Measurements from ENCODE around the gene CD244. TPM values are rescaled to one million over a fixed set of nuclear protein-coding genes. Genes with fewer than 3 reads are reported as not detected.

The CD244 gene
- total and polyA plus RNA-seq, 2 donors (not counting 3 experiments of a cell fraction or from before 2014, with no cell fraction given), result not detected

DNA sequence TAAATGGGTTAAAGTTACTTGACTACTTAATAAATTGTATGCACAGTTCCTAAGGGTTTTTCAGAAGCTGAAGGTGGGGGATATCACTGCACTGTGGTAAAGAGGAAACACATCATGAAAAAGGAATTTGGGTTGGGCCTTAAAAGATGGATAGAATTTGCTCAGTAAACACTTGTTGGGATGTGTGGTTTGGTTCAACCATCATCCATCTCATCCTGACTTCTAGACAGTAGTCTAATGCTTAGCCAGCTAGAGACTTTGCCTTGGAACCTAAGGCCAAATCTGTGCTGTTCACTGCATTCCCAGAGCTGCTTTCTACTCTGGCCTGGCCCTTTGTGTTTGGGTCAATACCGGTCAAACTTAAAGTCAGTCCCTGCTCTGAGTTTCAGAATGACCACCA, 36.1 kb downstream of the CD244 start:
- intact Hi-C loops (cut with micrococcal nuclease), result no loop called here
- POLR2A ChIA-PET, result no interaction called here

DNA sequence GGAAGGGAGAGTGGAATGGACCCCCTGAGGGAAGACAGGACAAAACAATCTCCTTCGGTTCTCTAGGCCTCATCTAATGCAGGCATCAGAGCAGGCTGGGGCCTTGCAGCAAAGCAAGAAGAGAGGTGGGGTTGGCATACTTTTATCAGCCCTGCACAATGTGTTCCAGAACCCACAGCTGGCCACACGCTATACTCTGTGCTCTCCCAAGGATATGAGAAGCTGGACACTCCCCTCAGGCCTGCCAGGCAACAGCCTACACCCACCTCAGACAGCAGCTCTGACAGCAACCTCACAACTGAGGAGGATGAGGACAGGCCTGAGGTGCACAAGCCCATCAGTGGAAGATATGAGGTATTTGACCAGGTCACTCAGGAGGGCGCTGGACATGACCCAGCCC, 39.4 kb downstream of the CD244 start:
- dilution Hi-C loops (cut with MboI; ENCODE audit: extremely low pct_ligation_motif_present, low sequenced_read_pairs), result no loop called here
- CTCF ChIA-PET, result no interaction called here

More for the DNA sequence above, 36.1 kb downstream of the CD244 start:
- CTCF ChIA-PET, result no interaction called here
- TF ChIP-seq EZH2 (IDR thresholded peaks at IDR 0.05; ENCODE audit: borderline replicate concordance, low read depth, low read length, severe bottlenecking), result no peak
- no peak for TF ChIP-seq FOS (IDR thresholded peaks at IDR 0.05; ENCODE audit: borderline replicate concordance, insufficient read depth, low read length)
- TF ChIP-seq, protein P1, sequence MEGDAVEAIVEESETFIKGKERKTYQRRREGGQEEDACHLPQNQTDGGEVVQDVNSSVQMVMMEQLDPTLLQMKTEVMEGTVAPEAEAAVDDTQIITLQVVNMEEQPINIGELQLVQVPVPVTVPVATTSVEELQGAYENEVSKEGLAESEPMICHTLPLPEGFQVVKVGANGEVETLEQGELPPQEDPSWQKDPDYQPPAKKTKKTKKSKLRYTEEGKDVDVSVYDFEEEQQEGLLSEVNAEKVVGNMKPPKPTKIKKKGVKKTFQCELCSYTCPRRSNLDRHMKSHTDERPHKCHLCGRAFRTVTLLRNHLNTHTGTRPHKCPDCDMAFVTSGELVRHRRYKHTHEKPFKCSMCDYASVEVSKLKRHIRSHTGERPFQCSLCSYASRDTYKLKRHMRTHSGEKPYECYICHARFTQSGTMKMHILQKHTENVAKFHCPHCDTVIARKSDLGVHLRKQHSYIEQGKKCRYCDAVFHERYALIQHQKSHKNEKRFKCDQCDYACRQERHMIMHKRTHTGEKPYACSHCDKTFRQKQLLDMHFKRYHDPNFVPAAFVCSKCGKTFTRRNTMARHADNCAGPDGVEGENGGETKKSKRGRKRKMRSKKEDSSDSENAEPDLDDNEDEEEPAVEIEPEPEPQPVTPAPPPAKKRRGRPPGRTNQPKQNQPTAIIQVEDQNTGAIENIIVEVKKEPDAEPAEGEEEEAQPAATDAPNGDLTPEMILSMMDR (IDR thresholded peaks at IDR 0.05; ENCODE audit: extremely low read depth in 1 of 2, insufficient read depth in 1 of 2, low read depth in 1 of 2, low read length in 2 of 2), result no peak
- TF ChIP-seq, protein P2, sequence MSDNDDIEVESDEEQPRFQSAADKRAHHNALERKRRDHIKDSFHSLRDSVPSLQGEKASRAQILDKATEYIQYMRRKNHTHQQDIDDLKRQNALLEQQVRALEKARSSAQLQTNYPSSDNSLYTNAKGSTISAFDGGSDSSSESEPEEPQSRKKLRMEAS (IDR thresholded peaks at IDR 0.05; ENCODE audit: insufficient read depth, insufficient read length), result no peak
- dilution Hi-C loops (cut with MboI; ENCODE audit: extremely low pct_ligation_motif_present, low sequenced_read_pairs), result no loop called here
- Histone ChIP-seq H3K9me1 (replicated peaks; ENCODE audit: control insufficient read depth, extremely low read depth, insufficient read depth, low read length) (no peaks in the 10 kb centered on the region), H3K4me3 (replicated peaks in 1 of 3; ENCODE audit: insufficient read depth in 1 of 3, low read depth in 1 of 3, low read length in 3 of 3) (no peak overlapping the region), H3K9ac (replicated peaks; ENCODE audit: extremely low read depth, insufficient read depth, low read length) (no peak overlapping the region), H4K20me1 (replicated peaks; ENCODE audit: control insufficient read depth, extremely low read depth, insufficient read depth, low read length) (no peaks in the 10 kb centered on the region), H3K9me3 (replicated peaks; ENCODE audit: control insufficient read depth, insufficient read depth, low read length) (no peaks in the 10 kb centered on the region), H3K36me3 (ENCODE audit: control insufficient read depth in 2 of 2, extremely low read depth in 1 of 2, insufficient read depth in 2 of 2, low read length in 2 of 2) (no peaks in the 10 kb centered on the region), H3K27ac (ENCODE audit: insufficient read depth, low read depth, low read length) (no peak overlapping the region), H2AFZ (ENCODE audit: low read depth, low read length) (no peak overlapping the region), H3K4me2 (ENCODE audit: insufficient read depth, low read length) (no peak overlapping the region), H3K27me3 (ENCODE audit: control insufficient read depth in 2 of 2, insufficient read depth in 2 of 2, low read length in 2 of 2) (no peaks in the 10 kb centered on the region), H3K4me1 (ENCODE audit: control insufficient read depth, extremely low read depth, insufficient read depth, low read length) (no peaks in the 10 kb centered on the region), H3K79me2 (ENCODE audit: control insufficient read depth, insufficient read depth, low read length) (no peaks in the 10 kb centered on the region)
- FAIRE-seq (no peak), DNase-seq (ENCODE audit: low read depth, low spot score) (no peak)
- BruUV-seq (replicated peaks), result no TSS peak

More for the DNA sequence above, 39.4 kb downstream of the CD244 start:
- Histone ChIP-seq H3K36me3 (ENCODE audit: control insufficient read depth in 2 of 2, extremely low read depth in 1 of 2, insufficient read depth in 2 of 2, low read length in 2 of 2) (no peaks in the 10 kb centered on the region), H2AFZ (ENCODE audit: low read depth, low read length) (no peak overlapping the region), H3K4me3 (replicated peaks in 1 of 3; ENCODE audit: insufficient read depth in 1 of 3, low read depth in 1 of 3, low read length in 3 of 3) (no peak overlapping the region), H4K20me1 (replicated peaks; ENCODE audit: control insufficient read depth, extremely low read depth, insufficient read depth, low read length) (no peaks in the 10 kb centered on the region), H3K4me2 (ENCODE audit: insufficient read depth, low read length) (no peak overlapping the region), H3K79me2 (ENCODE audit: control insufficient read depth, insufficient read depth, low read length) (no peaks in the 10 kb centered on the region), H3K9me3 (replicated peaks; ENCODE audit: control insufficient read depth, insufficient read depth, low read length) (no peaks in the 10 kb centered on the region), H3K4me1 (ENCODE audit: control insufficient read depth, extremely low read depth, insufficient read depth, low read length) (no peaks in the 10 kb centered on the region), H3K27ac (ENCODE audit: insufficient read depth, low read depth, low read length) (no peak overlapping the region), H3K9ac (replicated peaks; ENCODE audit: extremely low read depth, insufficient read depth, low read length) (no peak overlapping the region), H3K9me1 (replicated peaks; ENCODE audit: control insufficient read depth, extremely low read depth, insufficient read depth, low read length) (no peaks in the 10 kb centered on the region), H3K27me3 (ENCODE audit: control insufficient read depth in 2 of 2, insufficient read depth in 2 of 2, low read length in 2 of 2) (no peaks in the 10 kb centered on the region)
- TF ChIP-seq GATA2 (IDR thresholded peaks at IDR 0.05; ENCODE audit: insufficient read depth, insufficient read length, low read depth, low read length) (no peak), POLR2A (IDR thresholded peaks at IDR 0.05; ENCODE audit: low read depth, low read length) (no peak), MYC (IDR thresholded peaks at IDR 0.05; ENCODE audit: low read depth, low read length) (no peak), EZH2 (IDR thresholded peaks at IDR 0.05; ENCODE audit: borderline replicate concordance, low read depth, low read length, severe bottlenecking) (no peak), FOS (IDR thresholded peaks at IDR 0.05; ENCODE audit: borderline replicate concordance, insufficient read depth, low read length) (no peak), POLR2AphosphoS5 (IDR thresholded peaks at IDR 0.05; ENCODE audit: insufficient read depth, low read depth, low read length) (no peak), JUN (IDR thresholded peaks at IDR 0.05; ENCODE audit: borderline replicate concordance, insufficient read depth, insufficient read length, low read depth) (no peak)
- TF ChIP-seq, protein P1 (IDR thresholded peaks at IDR 0.05; ENCODE audit: extremely low read depth in 1 of 2, insufficient read depth in 1 of 2, low read depth in 1 of 2, low read length in 2 of 2), result no peak
- TF ChIP-seq, protein P2 (IDR thresholded peaks at IDR 0.05; ENCODE audit: insufficient read depth, insufficient read length), result no peak
- no TSS peak for BruUV-seq (replicated peaks)
- DNase-seq (ENCODE audit: low read depth, low spot score) (no peak), FAIRE-seq (no peak)
- POLR2A ChIA-PET, result no interaction called here
- intact Hi-C loops (cut with micrococcal nuclease), result no loop called here

Data from endothelial cell of umbilical vein (primary cell).